Measurements from ENCODE around the gene ZNF474.

DNA sequence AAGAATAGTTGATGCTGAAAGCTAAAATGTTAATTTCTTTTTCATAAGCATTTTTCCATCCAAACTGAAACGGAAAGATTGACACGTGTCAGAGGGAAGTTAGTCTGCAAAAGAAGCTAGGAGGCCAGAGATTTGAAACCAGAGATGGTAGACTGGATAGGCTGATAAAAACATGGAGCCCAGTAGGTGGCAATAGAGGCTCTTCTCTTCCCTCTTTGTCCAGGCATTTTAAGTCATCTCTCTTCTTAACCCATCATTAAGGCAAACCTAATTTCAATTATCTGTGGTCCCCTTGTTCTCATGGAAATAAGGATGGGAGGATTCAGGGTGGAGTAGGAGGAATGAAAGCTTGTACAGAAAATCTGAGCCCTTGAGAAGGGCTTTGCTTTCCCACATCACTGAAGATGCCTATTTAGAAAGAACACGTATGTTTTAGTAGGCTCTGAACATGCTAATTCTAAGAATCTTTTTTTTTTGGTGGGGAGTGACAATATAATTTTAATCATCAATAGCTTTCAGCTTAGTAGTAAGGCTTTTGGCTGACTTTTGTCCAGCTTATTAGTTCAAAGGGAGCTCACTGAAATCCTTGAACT is 66.6 kb downstream of the ZNF474 start:
- TF ChIP-seq CTCF (conservative IDR thresholded peaks at IDR 0.05) (peak; percentile 83), ZFX (IDR thresholded peaks at IDR 0.05) (no peak)

Measured in C4-2B (cell line).